H1 (cell line): ENCODE measurements around the gene MTARC2. TPM values are rescaled to one million over a fixed set of nuclear protein-coding genes. Genes with fewer than 3 reads are reported as not detected.

Source experiments
- CTCF ChIA-PET: fragments of 300-600 bp; sonication (Branson Sonifier 250); formaldehyde crosslinking; loops from one replicate; lab custom pipeline; 2021; ENCODE audit not compliant: partially characterized antibody; lab: Charles Lee
- POLR2A ChIA-PET: fragments of 300-600 bp; sonication (Branson Sonifier 250); formaldehyde crosslinking; loops from one replicate; lab custom pipeline; 2021; ENCODE audit warnings: inconsistent platforms; ENCODE audit not compliant: partially characterized antibody; lab: Charles Lee
- DNase-seq, 2 experiments: peaks; one replicate each; pipeline versions ENCODE4 v3.0.0 to v3.0.0-alpha.2; 2010 to 2022; ENCODE audit warnings: low spot score in 2 of 2, low read depth in 1 of 2, mixed read lengths in 1 of 2
- FAIRE-seq: peaks from 2 replicates; lab custom pipeline; 2011; peaks lifted over from hg19 to GRCh38; lab: Jason Lieb, UNC
- H2AFZ ChIP-seq: 2 replicates; pipeline ENCODE4 v1.8.1; 2012; ENCODE audit warnings: low read length, inconsistent platforms
- H2AK5ac ChIP-seq: 2 replicates; pipeline ENCODE4 v1.6.1; 2013; ENCODE audit warnings: low read depth, low read length
- H2BK120ac ChIP-seq: replicated peaks from 2 replicates; pipeline ENCODE3; 2013; ENCODE audit warnings: low read depth, low read length, inconsistent platforms
- H2BK12ac ChIP-seq: 2 replicates; pipeline ENCODE4 v1.6.1; 2013; ENCODE audit warnings: low read depth, low read length
- H2BK15ac ChIP-seq: 2 replicates; pipeline ENCODE4 v1.6.1; 2013; ENCODE audit warnings: low read length
- H2BK20ac ChIP-seq: 2 replicates; pipeline ENCODE4 v1.6.1; 2013; ENCODE audit warnings: low read length
- H2BK5ac ChIP-seq: 2 replicates; pipeline ENCODE4 v1.6.1; 2013; ENCODE audit warnings: low read depth, low read length
- H3K14ac ChIP-seq: 2 replicates; pipeline ENCODE4 v1.6.1; 2013; ENCODE audit warnings: inconsistent platforms; ENCODE audit not compliant: insufficient read length
- H3K18ac ChIP-seq: 2 replicates; pipeline ENCODE4 v1.6.1; 2013; ENCODE audit warnings: low read length; ENCODE audit errors: extremely low read depth
- H3K23ac ChIP-seq: 2 replicates; pipeline ENCODE4 v1.6.1; 2013; ENCODE audit warnings: inconsistent platforms; ENCODE audit not compliant: insufficient read length
- H3K23me2 ChIP-seq: 2 replicates; pipeline ENCODE4 v1.6.1; 2013; ENCODE audit warnings: low read depth, low read length
- H3K27ac ChIP-seq: 2 replicates; pipeline ENCODE4 v1.6.1; 2011; ENCODE audit warnings: low read depth, low read length, inconsistent platforms
- H3K27me3 ChIP-seq, 4 experiments: replicated peaks in 1 of 4; 1 replicate in 1 of 4; 2 replicates in 3 of 4; pipeline versions ENCODE4 v1.6.1 to v1.8.1; 2011 to 2013; ENCODE audit warnings: low read length in 3 of 4, mild to moderate bottlenecking in 3 of 4, inconsistent platforms in 2 of 4, mixed read lengths in 2 of 4, moderate library complexity in 1 of 4; ENCODE audit not compliant: control insufficient read depth in 3 of 4, insufficient read depth in 3 of 4; ENCODE audit errors: extremely low read depth in 1 of 4
- H3K36me3 ChIP-seq, 4 experiments: 2 replicates each; pipeline versions ENCODE4 v1.6.1 to v1.8.1; 2011 to 2013; ENCODE audit warnings: mild to moderate bottlenecking in 4 of 4, low read length in 3 of 4, moderate library complexity in 2 of 4, control low read depth in 1 of 4, inconsistent platforms in 1 of 4; ENCODE audit not compliant: insufficient read depth in 4 of 4, control insufficient read depth in 2 of 4
- H3K4ac ChIP-seq: replicated peaks from 2 replicates; pipeline ENCODE3; 2013; ENCODE audit warnings: low read length, low read depth, mixed read lengths, inconsistent platforms; ENCODE audit not compliant: insufficient read length
- H3K4me1 ChIP-seq, 4 experiments: replicated peaks in 1 of 4; 1 replicate in 1 of 4; 2 replicates in 3 of 4; pipeline versions ENCODE4 v1.6.1 to v1.8.1; 2011 to 2013; ENCODE audit warnings: low read length in 3 of 4, inconsistent platforms in 2 of 4, mixed read lengths in 1 of 4; ENCODE audit not compliant: insufficient read depth in 4 of 4, control insufficient read depth in 3 of 4
- H3K4me2 ChIP-seq, 2 experiments: 2 replicates each; pipeline versions ENCODE4 v1.6.1 to v1.8.1; 2011 to 2013; ENCODE audit warnings: low read depth in 2 of 2, low read length in 2 of 2, control low read depth in 1 of 2, inconsistent platforms in 1 of 2, mild to moderate bottlenecking in 1 of 2; ENCODE audit not compliant: insufficient read depth in 1 of 2
- H3K4me3 ChIP-seq, 4 experiments: fragments of 200-600, 300-600 bp in 1 of 4; sonication (generic), shearing (Covaris generic), sonication (Bioruptor Twin) in 1 of 4; 2 replicates each; pipeline versions ENCODE4 v1.5.1 to v1.8.1; 2011 to 2016; ENCODE audit warnings: low read length in 4 of 4, low read depth in 3 of 4, control low read depth in 2 of 4, inconsistent platforms in 2 of 4, mild to moderate bottlenecking in 2 of 4, mixed read lengths in 1 of 4, moderate library complexity in 1 of 4; ENCODE audit not compliant: insufficient read depth in 2 of 4; ENCODE audit errors: extremely low read depth in 1 of 4
- H3K56ac ChIP-seq: replicated peaks from 2 replicates; pipeline ENCODE3; 2013; ENCODE audit warnings: low read depth, mild to moderate bottlenecking, mixed read lengths, low read length, inconsistent platforms; ENCODE audit not compliant: insufficient read length
- H3K79me1 ChIP-seq: 2 replicates; pipeline ENCODE4 v1.6.1; 2013; ENCODE audit warnings: low read depth, low read length, control low read depth
- H3K79me2 ChIP-seq, 2 experiments: 2 replicates each; pipeline versions ENCODE4 v1.6.1 to v1.8.1; 2012 to 2013; ENCODE audit warnings: low read length in 2 of 2, mild to moderate bottlenecking in 2 of 2, inconsistent platforms in 1 of 2; ENCODE audit not compliant: insufficient read depth in 2 of 2, control insufficient read depth in 1 of 2
- H3K9ac ChIP-seq, 4 experiments: replicated peaks in 1 of 4; 1 replicate in 1 of 4; 2 replicates in 3 of 4; pipeline versions ENCODE4 v1.6.1 to v1.8.1; 2011 to 2013; ENCODE audit warnings: low read depth in 3 of 4, low read length in 3 of 4, control low read depth in 2 of 4, mild to moderate bottlenecking in 2 of 4, moderate library complexity in 2 of 4, inconsistent platforms in 1 of 4; ENCODE audit errors: extremely low read depth in 1 of 4
- H3K9me3 ChIP-seq, 2 experiments: 2 replicates each; pipeline versions ENCODE4 v1.6.1 to v1.8.1; 2012 to 2013; ENCODE audit warnings: mild to moderate bottlenecking in 2 of 2, moderate library complexity in 2 of 2, control low read depth in 1 of 2, inconsistent platforms in 1 of 2, low read depth in 1 of 2, low read length in 1 of 2, mixed read lengths in 1 of 2; ENCODE audit not compliant: insufficient read depth in 2 of 2
- H4K20me1 ChIP-seq, 2 experiments: replicated peaks in 1 of 2; 2 replicates each; pipeline versions ENCODE3 to v1.8.1; 2011 to 2013; ENCODE audit warnings: inconsistent platforms in 2 of 2, low read length in 2 of 2, mild to moderate bottlenecking in 1 of 2; ENCODE audit not compliant: insufficient read depth in 2 of 2, control insufficient read depth in 1 of 2
- H4K5ac ChIP-seq: 2 replicates; pipeline ENCODE4 v1.6.1; 2013; ENCODE audit warnings: low read length, low read depth, mixed read lengths, inconsistent platforms; ENCODE audit not compliant: insufficient read length
- H4K8ac ChIP-seq: 2 replicates; pipeline ENCODE4 v1.8.0; 2013; ENCODE audit warnings: mild to moderate bottlenecking, moderate library complexity, low read length, inconsistent platforms; ENCODE audit not compliant: insufficient read depth; ENCODE audit errors: extremely low read depth
- H4K91ac ChIP-seq: replicated peaks from 2 replicates; pipeline ENCODE3; 2013; ENCODE audit warnings: low read length, mixed read lengths, inconsistent platforms; ENCODE audit not compliant: insufficient read length
- CREB1 ChIP-seq: IDR thresholded peaks from 2 replicates; pipeline ENCODE4 v1.6.1; 2012; ENCODE audit warnings: inconsistent platforms
- CTBP2 ChIP-seq: IDR thresholded peaks from 2 replicates; pipeline ENCODE4 v1.7.0; 2011; ENCODE audit warnings: borderline replicate concordance, mild to moderate bottlenecking, moderate library complexity, mixed read lengths, low read length; ENCODE audit not compliant: insufficient read depth, insufficient read length
- KDM4A ChIP-seq: IDR thresholded peaks from one replicate; pipeline ENCODE4 v1.7.1; 2012; ENCODE audit warnings: low read depth, mild to moderate bottlenecking, moderate library complexity, low read length, inconsistent platforms; ENCODE audit not compliant: severe bottlenecking
- KDM5A ChIP-seq: fragments of 200-600 bp; IDR thresholded peaks from 2 replicates; pipeline ENCODE4 v1.7.1; 2012; ENCODE audit warnings: mild to moderate bottlenecking, low read length, inconsistent platforms, mixed read lengths
- NRF1 ChIP-seq: IDR thresholded peaks from 2 replicates; pipeline ENCODE4 v1.6.1; 2011; ENCODE audit warnings: mild to moderate bottlenecking, low read depth, low read length, improper control_type of control experiment
- RFX5 ChIP-seq: IDR thresholded peaks from 2 replicates; pipeline ENCODE4 v1.6.1; 2011; ENCODE audit warnings: low read depth, low read length, improper control_type of control experiment, borderline replicate concordance
- SIN3A ChIP-seq, 2 experiments: IDR thresholded peaks in 1 of 2; conservative IDR thresholded peaks in 1 of 2; 2 replicates each; pipeline ENCODE4 v1.6.1; 2011 to 2012; ENCODE audit warnings: low read length in 2 of 2, improper control_type of control experiment in 1 of 2, low read depth in 1 of 2, mild to moderate bottlenecking in 1 of 2
- SIRT6 ChIP-seq: IDR thresholded peaks from one replicate; pipeline ENCODE4 v1.7.1; 2012; ENCODE audit warnings: low read length, inconsistent platforms
- WGBS, 2 experiments: shearing (Covaris generic) in 1 of 2; methylation state at CpG; one replicate each; pipeline versions ENCODE4 v1.1.6 to v1.1.7; 2013 to 2015; ENCODE audit warnings: low lambda C conversion rate in 2 of 2, mixed read lengths in 2 of 2, inconsistent platforms in 1 of 2, low coverage in 1 of 2, missing lambda C conversion rate in 1 of 2; ENCODE audit not compliant: insufficient replicate concordance in 2 of 2, insufficient coverage in 1 of 2, insufficient read length in 1 of 2; ENCODE audit errors: extremely low coverage in 1 of 2, missing lambda C conversion rate in 1 of 2; 5-methylcytosine and 5-hydroxymethylcytosine counted together
- polyA plus RNA-seq, 7 experiments: library from polyadenylated mRNA; depleted of rRNA in 3 of 7; stranded (reverse) in 5 of 7; unstranded in 2 of 7; fragments of >200 nt in 5 of 7; fragments of 200-250 nt in 2 of 7; gene quantifications; 1 replicate in 5 of 7; 2 replicates in 1 of 7; 4 replicates in 1 of 7; pipeline versions ENCODE4 v1.2.1 to v1.2.3, GENCODE V29; 2011 to 2013; ENCODE audit warnings: missing spikeins in 2 of 7, mixed read lengths in 2 of 7
- total RNA-seq: library from RNA; stranded (reverse); fragmentation: NEBNext Ultra II Directional; extraction: Animal tissue kit (Norgen Biotek cat#: 25700); gene quantifications from 2 replicates; pipeline ENCODE4 v1.2.1, GENCODE V29; 2021
- TF ChIP-seq, protein P1 (sequence below): IDR thresholded peaks from 2 replicates; pipeline ENCODE4 v1.6.1; 2012; ENCODE audit warnings: low read length, inconsistent platforms
- TF ChIP-seq, protein P2 (sequence below): IDR thresholded peaks from 2 replicates; pipeline ENCODE4 v1.6.1; 2011; ENCODE audit warnings: low read depth, mild to moderate bottlenecking, low read length; ENCODE audit not compliant: insufficient read depth

The MTARC2 gene
- total and polyA plus RNA-seq, 2 of the 8 experiments (the other 6 are each of a cell fraction or from before 2014, with no cell fraction given) = 7.2 to 7.9 TPM

DNA sequence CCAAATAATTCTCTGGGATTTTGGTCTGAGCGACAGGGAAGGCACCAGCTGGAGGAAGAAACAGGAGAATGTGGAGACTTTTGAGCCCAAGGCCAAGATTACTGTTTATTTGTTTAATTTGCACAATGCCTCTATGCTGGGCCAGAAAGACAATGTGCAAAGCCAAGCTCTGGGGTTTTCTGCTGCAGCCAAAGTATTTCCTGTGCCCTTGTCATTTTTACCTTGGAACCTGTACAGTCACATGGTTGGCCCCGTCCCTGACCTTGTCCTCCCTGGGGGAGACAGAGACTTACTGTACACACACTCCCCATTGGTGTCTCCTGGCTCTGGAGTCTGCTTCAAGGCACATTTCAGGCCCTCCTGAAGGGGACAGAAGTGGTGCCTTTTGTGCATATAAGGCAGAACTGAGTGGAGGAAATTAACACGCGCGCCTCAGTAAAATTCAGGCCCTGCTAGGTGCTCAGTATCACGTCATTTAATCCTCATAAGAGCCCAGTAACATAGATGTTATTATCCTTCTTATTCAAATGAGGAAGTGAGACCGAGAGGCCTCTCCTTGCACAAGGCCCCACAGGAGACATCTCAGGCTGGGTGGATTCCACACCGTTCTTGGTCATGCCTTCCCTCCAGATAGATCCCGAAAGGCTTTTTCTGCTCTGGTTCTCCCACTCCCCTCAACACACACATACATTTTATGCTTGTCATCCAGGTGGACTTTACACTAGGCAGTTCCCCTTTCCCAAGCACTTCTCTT, 36.9 kb upstream of the MTARC2 start:
- H2AFZ ChIP-seq = no peak overlapping the region
- no peak overlapping the region for H2BK15ac ChIP-seq
- no peaks in the 10 kb centered on the region for H3K23me2 ChIP-seq
- no peaks in the 10 kb centered on the region for H4K20me1 ChIP-seq
- peaks cover 0 to 3% (median 0%) of the 10 kb centered on the region in 4 experiments; a peak in 1 of 7 replicates for H3K4me1 ChIP-seq
- POLR2A ChIA-PET = no interaction called here
- H3K9ac ChIP-seq = no peak overlapping the region
- no peak overlapping the region for H2BK120ac ChIP-seq
- FAIRE-seq (no peak), DNase-seq (no peak)
- no peak overlapping the region for H3K4ac ChIP-seq
- no peak overlapping the region for H2BK20ac ChIP-seq
- H3K36me3 ChIP-seq = no peaks in the 10 kb centered on the region; a peak in 1 of 8 replicates
- no peaks in the 10 kb centered on the region for H3K79me2 ChIP-seq
- no peak overlapping the region for H2BK5ac ChIP-seq
- H4K8ac ChIP-seq = no peak overlapping the region
- H3K14ac ChIP-seq = no peak overlapping the region
- no peak overlapping the region for H3K18ac ChIP-seq
- peaks cover 9% of the 10 kb centered on the region in 2 experiments; a peak in 2 of 4 replicates for H3K9me3 ChIP-seq
- no peak overlapping the region for H4K5ac ChIP-seq
- no peaks in the 10 kb centered on the region for H3K27me3 ChIP-seq
- H2AK5ac ChIP-seq = no peak overlapping the region
- H4K91ac ChIP-seq = no peak overlapping the region
- no peak overlapping the region for H3K27ac ChIP-seq
- H2BK12ac ChIP-seq = no peak overlapping the region
- 94% methylated on average over 9 of the region's 9 CpGs; no CpG with 5 or more reads in 1 of the 2 experiments for WGBS, 2 experiments
- no peak overlapping the region for H3K4me2 ChIP-seq
- H3K79me1 ChIP-seq = no peaks in the 10 kb centered on the region
- CTCF ChIA-PET = interaction anchor here (0.7 to 1.4 kb wide), 4 partner anchors 22 to 431 kb away, joined by 3 to 5 read pairs (median 3); no protein-coding TSS in a partner anchor
- no peak overlapping the region for H3K56ac ChIP-seq
- H3K4me3 ChIP-seq = no peak overlapping the region
- no peak overlapping the region for H3K23ac ChIP-seq
- TF ChIP-seq KDM5A (no peak), CREB1 (no peak), SIN3A (conservative IDR thresholded peaks at IDR 0.05 in 1 of 2, IDR thresholded peaks at IDR 0.05 in 1 of 2; ENCODE audit: low read depth in 1 of 2, low read length in 2 of 2) (no peak), CTBP2 (no peak), KDM4A (no peak), RFX5 (no peak), SIRT6 (no peak), NRF1 (no peak)
- TF ChIP-seq, protein P1, sequence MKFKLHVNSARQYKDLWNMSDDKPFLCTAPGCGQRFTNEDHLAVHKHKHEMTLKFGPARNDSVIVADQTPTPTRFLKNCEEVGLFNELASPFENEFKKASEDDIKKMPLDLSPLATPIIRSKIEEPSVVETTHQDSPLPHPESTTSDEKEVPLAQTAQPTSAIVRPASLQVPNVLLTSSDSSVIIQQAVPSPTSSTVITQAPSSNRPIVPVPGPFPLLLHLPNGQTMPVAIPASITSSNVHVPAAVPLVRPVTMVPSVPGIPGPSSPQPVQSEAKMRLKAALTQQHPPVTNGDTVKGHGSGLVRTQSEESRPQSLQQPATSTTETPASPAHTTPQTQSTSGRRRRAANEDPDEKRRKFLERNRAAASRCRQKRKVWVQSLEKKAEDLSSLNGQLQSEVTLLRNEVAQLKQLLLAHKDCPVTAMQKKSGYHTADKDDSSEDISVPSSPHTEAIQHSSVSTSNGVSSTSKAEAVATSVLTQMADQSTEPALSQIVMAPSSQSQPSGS = no peak
- TF ChIP-seq, protein P2, sequence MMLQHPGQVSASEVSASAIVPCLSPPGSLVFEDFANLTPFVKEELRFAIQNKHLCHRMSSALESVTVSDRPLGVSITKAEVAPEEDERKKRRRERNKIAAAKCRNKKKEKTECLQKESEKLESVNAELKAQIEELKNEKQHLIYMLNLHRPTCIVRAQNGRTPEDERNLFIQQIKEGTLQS = no peak
